NCI-H2227 treated with DMSO at 0.1 percent for 48 hours (cell line): Measurements from ENCODE around the gene XPC.

Experiments used
- DNase-seq: peaks from one replicate; lab custom pipeline; 2025; lab: John Stamatoyannopoulos, UW

XPC gene

DNA sequence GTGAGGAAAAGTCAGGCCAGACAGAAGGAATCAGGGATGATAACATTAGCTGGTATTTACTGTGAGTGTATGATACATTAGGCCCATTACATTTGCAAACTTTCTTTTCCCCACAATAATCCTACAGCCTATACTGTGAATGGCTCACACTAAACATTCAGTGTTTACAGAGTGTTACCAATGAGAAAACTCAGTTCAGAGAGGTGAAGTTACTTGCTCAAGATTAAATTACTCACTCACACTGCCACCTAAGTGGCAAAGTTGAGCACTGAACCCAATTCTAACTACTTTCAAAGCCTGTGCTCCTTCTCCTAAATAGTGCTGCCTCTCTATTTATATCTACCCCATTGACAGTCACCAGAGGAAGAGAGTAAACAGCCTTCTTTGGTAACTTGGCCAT, 8.5 kb downstream of the XPC start:
- no peak for DNase-seq

GRCh38 chr3:14169435-14169834, 9.0 kb downstream of the XPC start:
- DNase-seq: no peak

DNA sequence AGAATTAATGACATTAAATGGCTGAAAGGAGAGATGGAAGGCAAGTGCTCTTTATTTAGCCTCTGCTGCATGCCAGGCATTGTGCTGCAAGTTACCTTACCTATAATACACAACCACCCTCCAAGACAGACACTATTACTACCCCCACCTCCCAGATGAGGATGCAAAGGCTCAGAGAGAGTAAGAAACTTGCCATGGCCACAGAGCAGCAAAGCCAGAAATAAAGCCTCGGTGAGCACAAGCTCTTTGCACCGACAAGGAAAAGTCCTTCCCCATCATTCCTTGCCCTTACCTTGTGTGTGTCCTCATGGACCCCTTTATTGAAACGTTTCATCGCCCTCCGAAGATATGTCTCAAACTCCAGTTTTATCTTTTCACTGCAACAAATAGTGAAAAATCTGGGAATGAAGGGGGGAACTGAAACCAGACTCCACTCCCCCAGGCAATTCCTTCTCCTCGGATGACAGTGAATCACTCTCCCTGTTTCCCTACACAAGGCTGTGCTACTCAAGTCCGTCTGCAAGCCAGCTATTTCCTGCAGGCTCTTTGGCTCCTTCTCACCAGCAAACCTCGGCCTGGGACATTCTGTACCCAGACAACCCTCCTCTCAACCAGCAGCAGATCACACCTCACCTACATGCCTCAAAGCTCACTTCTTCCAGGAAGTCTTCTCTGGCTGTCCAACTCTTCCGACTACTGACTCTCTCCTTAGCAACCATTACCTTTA, 11.4 kb downstream of the XPC start:
- no peak for DNase-seq

- no peak for DNase-seq
Observed at GRCh38 chr3:14162178-14162577, 16.2 kb downstream of the XPC start.

DNA sequence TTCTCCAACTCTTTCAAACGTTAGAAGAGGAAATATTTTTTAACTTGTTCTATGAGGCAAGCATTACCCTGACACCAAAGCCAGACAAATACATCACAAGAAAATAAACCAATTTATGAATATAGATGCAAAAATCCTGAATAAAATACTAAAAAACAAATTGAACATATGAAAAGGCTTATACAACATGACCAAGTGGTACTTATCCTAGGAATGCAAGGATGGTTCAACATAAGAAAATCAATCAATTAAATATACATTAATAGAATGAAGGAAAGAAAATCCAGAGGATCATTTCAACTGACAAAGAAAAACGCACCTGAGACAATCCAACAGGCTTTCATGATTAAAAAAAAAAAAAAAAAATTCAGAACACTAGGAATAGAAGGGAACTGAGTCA, 17.1 kb downstream of the XPC start:
- no peak for DNase-seq

DNA sequence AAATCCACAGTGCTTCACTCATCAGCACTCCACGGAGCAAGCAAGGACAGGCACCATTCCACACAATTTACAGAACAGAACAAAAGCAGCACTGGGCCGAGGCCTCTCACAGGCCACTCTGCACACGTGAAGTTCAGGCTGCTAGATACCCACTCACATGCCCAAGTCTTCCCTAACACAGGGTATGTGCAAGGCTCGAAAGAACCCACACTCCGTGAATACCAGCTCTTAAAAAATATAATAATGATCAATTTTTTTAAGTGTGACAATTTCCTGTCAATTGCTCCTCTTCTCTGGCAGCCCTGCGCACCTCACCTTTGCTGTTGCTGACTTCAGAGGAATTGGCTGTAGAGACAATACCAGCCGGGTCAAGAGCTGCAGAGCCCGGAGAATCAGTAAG, 19.0 kb downstream of the XPC start:
- no peak for DNase-seq

DNA sequence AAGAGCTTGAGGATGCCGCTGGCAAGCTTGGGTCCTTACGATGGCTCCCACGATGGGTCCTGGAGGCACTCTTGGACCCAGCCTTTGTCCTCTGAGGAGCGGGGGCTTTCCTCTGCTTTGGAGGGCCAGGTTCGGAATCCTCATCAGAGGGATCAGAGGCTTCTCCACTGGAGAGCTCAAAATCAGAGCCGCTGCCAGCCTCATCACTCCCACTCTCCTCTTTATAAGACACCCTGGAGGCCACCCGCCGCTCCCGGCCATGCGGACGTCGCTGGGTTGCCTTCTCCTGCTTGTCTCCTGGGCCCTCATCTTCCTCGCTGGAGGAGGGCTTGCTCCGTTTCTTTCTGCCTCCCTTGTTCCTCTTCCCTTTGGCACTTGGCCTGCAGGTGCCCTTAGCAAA, 20.0 kb downstream of the XPC start:
- no peak for DNase-seq

DNA sequence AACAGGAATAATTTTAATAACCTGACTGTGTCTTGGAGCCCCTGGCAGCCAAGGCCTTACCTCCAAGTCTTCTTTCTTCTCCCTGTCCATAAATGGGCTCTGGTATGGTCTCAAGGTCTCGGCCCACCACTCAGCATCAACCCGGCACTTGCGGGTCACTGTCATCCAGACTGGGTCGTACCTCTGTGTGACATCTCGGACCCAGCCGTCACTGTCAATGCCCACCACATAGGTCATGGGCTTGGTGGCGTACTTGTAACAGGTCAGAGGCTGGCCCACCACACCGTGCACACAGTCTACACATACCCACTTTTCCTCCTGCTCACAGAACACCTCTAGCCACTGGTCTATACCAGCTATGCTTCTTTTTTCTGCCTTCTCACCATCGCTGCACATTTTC, 20.4 kb downstream of the XPC start:
- no peak for DNase-seq

DNA sequence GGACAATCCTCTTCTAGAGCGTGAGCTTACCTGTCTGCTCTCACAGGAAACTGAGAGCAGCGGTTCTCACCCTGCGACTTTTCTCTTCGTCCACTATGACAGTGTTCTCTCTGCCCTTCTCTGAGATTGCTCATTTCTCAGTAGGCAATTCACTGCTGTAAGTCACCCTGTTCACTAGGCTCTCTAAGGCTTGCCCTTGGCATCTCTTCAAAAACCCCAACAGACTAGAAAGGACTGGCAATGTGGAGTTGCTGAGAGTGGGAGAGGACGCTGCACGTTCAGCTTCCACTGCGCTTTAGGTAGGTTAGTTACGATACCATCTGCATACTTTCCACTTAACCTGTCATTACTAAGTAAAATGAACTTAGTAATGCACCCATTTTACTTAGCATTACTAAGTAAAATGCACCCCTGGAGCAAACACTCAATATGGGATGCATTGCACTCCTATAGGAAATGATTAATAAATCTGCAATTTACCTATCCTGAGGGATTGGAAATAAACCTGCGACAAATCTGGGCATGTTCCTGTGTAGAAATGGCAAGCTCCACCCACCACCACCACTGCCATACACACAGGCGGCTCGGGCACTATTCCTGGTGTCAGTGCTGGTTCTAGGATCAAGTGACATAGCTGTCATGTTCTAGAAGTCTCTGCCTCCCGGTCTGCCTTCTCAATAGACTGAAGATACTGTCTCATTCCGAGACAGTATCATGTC, 21.4 kb downstream of the XPC start:
- no peak for DNase-seq

GRCh38 chr3:14156201-14156600, 22.2 kb downstream of the XPC start:
- no peak for DNase-seq

DNA sequence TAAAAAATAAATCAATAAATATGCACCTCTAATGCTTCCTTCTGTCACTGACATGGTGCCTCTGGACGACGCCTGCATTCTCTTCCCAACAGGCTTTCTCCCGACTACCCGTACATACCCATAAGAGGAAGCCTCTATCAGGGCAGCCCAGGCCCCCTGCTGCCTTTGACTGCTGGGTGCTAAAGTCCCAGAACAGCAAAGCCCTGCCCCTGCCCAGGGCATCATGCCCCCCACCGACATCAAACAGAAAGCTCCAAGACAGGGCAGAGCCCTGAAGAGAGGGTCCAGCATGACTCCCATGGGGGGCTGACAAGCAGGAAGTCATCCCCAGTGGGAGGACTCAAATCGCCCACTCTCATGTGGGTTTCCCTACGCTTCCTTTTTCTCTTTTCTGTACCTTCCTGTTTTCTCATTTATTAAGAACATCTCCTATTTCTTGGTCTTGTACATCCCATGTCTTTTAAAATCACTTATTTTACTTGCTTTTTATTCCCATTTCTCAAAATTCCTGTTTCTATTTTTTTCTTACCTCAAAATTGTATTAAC, 23.4 kb downstream of the XPC start:
- DNase-seq: no peak

DNA sequence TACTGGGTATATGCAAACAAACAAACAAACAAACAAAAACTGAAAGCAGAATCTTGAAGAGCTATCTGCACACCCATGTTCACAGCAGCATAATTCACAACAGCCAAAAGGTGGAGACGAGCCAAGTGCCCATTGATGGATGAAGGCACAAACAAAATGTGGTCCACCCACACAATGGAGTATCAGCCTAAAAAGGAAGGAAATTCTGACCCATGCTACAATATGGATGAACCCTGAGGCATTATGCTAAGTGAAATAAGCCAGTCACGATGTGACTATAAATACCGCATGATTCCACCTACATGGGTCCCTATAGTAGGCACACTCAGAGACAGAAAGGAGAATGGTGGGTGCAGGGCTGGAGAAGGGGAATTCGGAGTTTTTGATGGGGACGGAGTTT, 24.1 kb downstream of the XPC start:
- DNase-seq: no peak

- no peak for DNase-seq
Observed at GRCh38 chr3:14153663-14154062, 24.7 kb downstream of the XPC start.

- DNase-seq: no peak
Observed at GRCh38 chr3:14152963-14153355, 25.4 kb downstream of the XPC start.

- DNase-seq: no peak
Observed at GRCh38 chr3:14152233-14152962, 26.0 kb downstream of the XPC start.

DNA sequence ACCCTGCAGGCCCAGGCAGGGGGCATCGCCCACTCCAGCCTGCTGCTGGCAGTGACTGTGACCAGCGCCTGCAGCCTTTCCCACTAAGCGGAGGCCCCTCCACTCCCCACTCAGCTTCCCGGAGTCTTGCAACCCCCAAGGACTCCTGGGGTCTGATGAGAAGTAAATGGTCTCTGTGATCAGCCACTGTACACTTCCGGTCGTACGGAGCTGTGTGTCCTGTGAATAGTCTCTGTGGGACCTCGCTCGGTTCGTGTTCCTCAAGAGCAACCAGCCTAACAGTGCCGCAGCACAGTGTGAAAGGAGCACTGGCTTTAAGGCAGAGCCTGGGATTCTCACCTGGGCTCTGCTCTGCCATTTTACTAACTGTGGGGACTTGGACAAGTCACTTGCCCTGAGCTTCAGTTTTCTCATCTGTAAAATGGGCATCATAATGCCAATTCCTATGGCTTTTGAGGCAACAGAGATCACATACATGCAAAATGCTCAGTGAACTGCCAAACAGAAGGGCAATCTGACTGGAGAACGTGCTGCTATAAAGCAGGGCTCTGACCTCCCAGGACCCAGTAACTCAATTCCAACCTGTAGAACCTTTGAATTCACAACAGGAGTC, 26.8 kb downstream of the XPC start:
- DNase-seq: no peak

GRCh38 chr3:14150491-14151230, 27.7 kb downstream of the XPC start:
- no peak for DNase-seq

GRCh38 chr3:14150078-14150477, 28.3 kb downstream of the XPC start:
- no peak for DNase-seq

DNA sequence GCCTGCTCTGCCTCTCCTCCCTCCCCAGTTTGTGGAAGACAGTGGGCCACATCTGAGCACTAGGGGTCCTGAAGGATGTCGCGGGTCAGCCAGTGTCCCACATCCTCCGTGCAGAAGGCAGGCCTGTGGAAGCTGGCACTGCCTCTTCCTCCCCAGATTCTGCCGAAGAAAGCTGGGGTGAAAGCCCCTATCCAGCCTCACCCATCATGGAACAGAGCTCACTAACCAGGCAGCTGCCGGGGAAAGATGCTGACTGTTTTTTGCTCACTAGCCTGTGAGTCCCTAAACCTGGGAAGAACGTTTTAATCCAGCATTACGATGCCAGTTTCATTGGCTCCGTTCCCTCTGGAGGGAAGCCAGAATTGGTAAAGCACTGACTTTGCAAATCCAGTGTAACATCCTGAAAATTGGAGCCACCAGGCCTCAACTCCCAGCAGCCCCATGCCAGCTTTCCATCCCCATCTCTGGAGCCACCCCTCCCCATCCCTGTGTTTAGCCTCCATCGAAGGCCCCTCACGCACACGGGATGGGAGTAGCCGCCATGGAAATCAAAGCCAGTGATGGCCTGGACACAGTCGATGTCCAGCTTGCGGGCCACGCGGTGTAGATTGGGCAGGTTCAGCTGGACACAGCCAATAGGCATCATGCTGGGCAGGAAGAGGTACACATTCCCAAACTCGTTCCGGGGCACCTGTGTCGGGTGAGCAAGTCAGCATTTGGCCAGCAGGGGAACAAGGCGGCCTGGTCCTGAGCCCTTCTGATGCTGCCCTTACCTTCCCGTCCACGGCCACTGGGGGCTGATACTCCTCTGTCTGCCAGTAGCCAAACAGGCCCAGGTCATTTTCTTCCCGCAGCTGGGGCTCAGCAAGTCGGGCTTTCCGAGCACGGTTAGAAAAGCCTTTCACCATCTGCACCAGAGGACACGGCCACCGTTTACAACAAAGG, 30.1 kb downstream of the XPC start:
- no peak for DNase-seq

GRCh38 chr3:14147617-14148016, 30.8 kb downstream of the XPC start:
- no peak for DNase-seq

GRCh38 chr3:14147066-14147435, 31.4 kb downstream of the XPC start:
- DNase-seq: no peak
